Spinal cord (tissue), 10 donors: ENCODE results near the gene POFUT1. TPM values are rescaled to one million over a fixed set of nuclear protein-coding genes. Genes with fewer than 3 reads are reported as not detected.

Experiments used
- DNase-seq, 6 donors: peaks; one replicate each; pipeline versions ENCODE4 v3.0.0 to v3.0.0-alpha.2; 2013 to 2015; ENCODE audit warnings: low spot score in 6 of 6, low read depth in 4 of 6
- H3K27ac ChIP-seq: one replicate; pipeline ENCODE4 v1.5.1; 2013; ENCODE audit warnings: low read depth, low read length, control low read depth
- H3K27me3 ChIP-seq: one replicate; pipeline ENCODE4 v1.6.1; 2013; ENCODE audit warnings: low read length; ENCODE audit not compliant: control insufficient read depth, insufficient read depth
- H3K36me3 ChIP-seq: one replicate; pipeline ENCODE4 v1.6.1; 2013; ENCODE audit warnings: low read length; ENCODE audit not compliant: control insufficient read depth, insufficient read depth
- H3K4me1 ChIP-seq: one replicate; pipeline ENCODE4 v1.6.1; 2013; ENCODE audit warnings: low read length; ENCODE audit not compliant: control insufficient read depth, insufficient read depth
- H3K4me3 ChIP-seq: one replicate; pipeline ENCODE4 v1.5.1; 2013; ENCODE audit warnings: low read depth, low read length, control low read depth
- H3K9me3 ChIP-seq: one replicate; pipeline ENCODE4 v1.6.1; 2013; ENCODE audit warnings: low read length; ENCODE audit not compliant: control insufficient read depth, insufficient read depth
- WGBS: methylation state at CpG from one replicate; pipeline ENCODE4 v1.1.5; 2013; ENCODE audit warnings: missing lambda C conversion rate; ENCODE audit not compliant: insufficient coverage; 5-methylcytosine and 5-hydroxymethylcytosine counted together
- polyA plus RNA-seq, 2 donors: library from polyadenylated mRNA; unstranded; fragments of 120-200 nt; gene quantifications; one replicate each; pipeline ENCODE4 v1.2.1, GENCODE V29; 2013; ENCODE audit not compliant: insufficient read length in 2 of 2
- total RNA-seq, 2 donors: library from RNA; depleted of rRNA in 1 of 2; stranded (reverse); fragments of 120-200 nt in 1 of 2; fragments of >200 nt in 1 of 2; gene quantifications; one replicate each; pipeline versions ENCODE4 v1.2.3 to v1.2.4, GENCODE V29; 2013 to 2014
- donor health status: healthy.

The POFUT1 gene
- total and polyA plus RNA-seq, 4 donors = 21.3 to 32.9 (median 25.2) TPM

DNA sequence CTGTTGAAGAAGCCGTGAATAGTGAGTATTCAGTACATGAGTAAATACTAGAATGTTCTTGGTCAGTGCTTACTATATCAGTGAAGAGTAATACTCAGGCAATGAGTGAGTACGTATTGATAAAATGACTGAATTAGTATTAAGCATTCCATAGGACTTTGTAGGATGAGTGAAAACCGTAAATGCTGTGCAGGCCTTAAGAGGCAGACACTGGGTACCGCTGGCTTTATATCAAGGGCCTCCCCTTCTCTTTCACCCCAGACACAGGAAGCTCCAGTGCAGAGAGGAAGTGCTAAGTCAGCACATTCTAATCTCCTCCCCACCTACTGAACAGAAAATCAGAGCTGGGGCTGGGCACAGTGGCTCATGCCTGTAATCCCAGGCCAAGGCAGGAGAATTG lies 24.2 kb downstream of the POFUT1 start:
- 95% methylated on average over 3 of the region's 4 CpGs for WGBS
- Histone ChIP-seq H3K4me3 (no peak overlapping the region), H3K27me3 (no peaks in the 10 kb centered on the region), H3K36me3 (peaks cover 72% of the 10 kb centered on the region), H3K27ac (no peak overlapping the region), H3K4me1 (no peaks in the 10 kb centered on the region), H3K9me3 (no peaks in the 10 kb centered on the region)
- DNase-seq = no peak

DNA sequence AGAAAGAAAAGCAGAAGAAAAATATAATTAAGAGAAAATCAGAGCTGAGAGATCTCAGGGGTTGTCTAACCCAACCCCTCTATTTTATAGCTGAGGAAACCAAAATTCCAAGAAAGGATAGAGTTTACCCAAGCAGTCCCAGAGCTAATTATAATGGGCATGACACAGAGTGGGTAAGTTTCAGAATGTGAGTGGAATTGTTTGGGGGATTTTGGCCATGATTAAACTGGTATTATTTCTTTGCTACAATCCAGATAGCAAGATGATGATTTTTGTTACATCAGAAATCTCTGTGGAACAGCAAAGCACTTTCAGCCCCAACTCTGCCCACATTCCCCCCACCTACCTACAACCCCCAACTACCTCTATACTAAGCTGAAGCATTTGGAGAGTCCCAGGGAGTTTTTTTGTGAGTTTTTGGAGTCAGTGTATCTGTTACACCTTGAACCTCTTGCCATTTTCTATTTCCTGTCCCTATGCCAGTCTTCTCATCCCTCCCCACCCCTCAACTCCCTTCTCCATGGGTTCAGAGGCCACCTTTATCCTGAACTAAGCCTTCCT lies 24.7 kb downstream of the POFUT1 start:
- H3K4me1 ChIP-seq = no peaks in the 10 kb centered on the region
- no peak overlapping the region for H3K4me3 ChIP-seq
- no peak overlapping the region for H3K27ac ChIP-seq
- H3K9me3 ChIP-seq = no peaks in the 10 kb centered on the region
- no peak for DNase-seq
- H3K27me3 ChIP-seq = no peaks in the 10 kb centered on the region
- H3K36me3 ChIP-seq = peaks cover 68% of the 10 kb centered on the region

DNA sequence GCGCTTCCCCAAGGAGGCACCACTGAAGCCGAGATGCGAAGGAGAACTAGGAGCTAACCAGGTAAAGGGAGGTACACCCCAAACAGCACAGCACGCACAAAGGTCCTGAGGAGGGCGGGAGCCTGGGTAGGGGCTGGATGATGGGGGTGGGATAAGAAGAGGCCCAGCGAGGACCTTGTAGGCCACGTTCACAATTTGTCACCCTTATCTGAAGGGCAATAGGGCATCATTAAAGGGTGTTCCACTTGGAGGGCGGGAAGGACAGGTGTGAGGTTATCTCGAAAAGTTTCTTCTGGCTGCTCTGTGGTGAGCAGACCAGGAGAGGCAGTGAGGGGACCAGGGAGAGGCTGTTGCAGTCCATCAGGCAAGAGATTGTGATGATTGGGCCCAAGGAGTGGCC lies 25.6 kb downstream of the POFUT1 start:
- H3K4me1 ChIP-seq = no peaks in the 10 kb centered on the region
- DNase-seq = no peak
- H3K9me3 ChIP-seq = no peaks in the 10 kb centered on the region
- 99% methylated on average over 8 of the region's 9 CpGs for WGBS
- H3K27ac ChIP-seq = no peak overlapping the region
- no peak overlapping the region for H3K4me3 ChIP-seq
- no peaks in the 10 kb centered on the region for H3K27me3 ChIP-seq
- peaks cover 60% of the 10 kb centered on the region for H3K36me3 ChIP-seq

DNA sequence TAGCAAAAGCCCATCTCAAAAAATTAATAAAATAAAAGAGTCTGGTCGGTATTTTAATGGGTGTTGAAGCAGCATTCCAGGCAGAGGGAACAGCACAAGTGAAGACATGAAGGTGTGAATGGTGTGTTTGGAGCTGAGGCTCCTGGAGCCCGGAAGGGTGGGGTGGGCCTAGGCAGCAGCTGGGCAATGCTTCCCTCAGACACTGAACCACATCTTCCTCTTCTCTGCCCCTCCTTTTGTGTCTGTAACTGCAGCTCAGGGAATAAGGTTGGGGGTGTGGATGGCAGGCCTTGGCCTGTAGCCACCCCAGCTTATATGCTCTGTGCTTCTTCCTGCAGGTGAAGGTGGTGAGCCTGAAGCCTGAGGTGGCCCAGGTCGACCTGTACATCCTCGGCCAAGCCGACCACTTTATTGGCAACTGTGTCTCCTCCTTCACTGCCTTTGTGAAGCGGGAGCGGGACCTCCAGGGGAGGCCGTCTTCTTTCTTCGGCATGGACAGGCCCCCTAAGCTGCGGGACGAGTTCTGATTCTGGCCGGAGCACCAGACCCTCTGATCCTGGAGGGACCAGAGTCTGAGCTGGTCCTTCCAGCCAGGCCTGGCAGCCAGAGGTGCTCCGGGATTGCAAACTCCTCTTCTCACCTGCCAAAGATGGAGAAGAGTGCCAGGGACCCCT lies 26.6 kb downstream of the POFUT1 start:
- peaks cover 57% of the 10 kb centered on the region for H3K36me3 ChIP-seq
- no peak for DNase-seq
- H3K4me3 ChIP-seq = no peak overlapping the region
- H3K4me1 ChIP-seq = no peaks in the 10 kb centered on the region
- H3K27me3 ChIP-seq = no peaks in the 10 kb centered on the region
- whole genome bisulfite sequencing = 92% methylated on average over 13 of the region's 13 CpGs
- H3K27ac ChIP-seq = no peak overlapping the region
- no peaks in the 10 kb centered on the region for H3K9me3 ChIP-seq

DNA sequence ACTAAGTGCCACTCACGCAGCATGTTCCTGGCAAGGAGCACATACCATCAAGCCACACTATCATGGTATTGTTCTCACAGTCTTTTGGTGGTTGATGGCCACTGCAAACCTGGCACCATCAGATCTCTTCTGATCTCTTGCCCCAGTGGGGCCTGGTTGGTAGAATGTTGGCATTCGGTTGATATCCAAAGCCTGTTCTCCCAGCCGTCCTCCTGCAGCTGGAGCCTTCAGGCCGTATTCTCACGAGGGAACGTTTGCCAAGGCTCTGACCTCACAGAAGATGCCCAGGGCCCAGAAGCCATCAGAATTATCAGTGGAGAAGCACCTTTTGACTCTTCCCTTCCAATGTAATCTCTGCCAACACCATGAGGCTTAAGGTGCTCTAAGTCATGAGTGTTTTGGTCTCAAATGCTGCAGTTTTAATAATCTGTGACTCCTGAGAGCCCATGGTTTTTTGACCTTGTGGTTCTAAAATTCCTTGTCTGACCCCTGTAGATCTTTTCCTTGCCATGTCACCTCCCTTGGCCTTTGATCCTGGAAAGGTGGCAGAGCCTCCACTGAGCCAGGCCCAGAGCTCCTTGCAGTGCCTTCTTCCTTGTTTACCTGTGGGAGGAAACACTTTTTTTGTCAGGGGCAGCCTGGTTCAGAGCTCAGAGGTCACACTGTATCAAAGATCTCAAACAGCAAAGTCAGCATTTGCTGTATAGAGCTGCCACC lies 27.8 kb downstream of the POFUT1 start:
- Histone ChIP-seq H3K27ac (no peak overlapping the region), H3K36me3 (peaks cover 49% of the 10 kb centered on the region), H3K27me3 (no peaks in the 10 kb centered on the region), H3K9me3 (no peaks in the 10 kb centered on the region), H3K4me3 (no peak overlapping the region), H3K4me1 (no peaks in the 10 kb centered on the region)
- DNase-seq = no peak
- 91% methylated on average over 6 of the region's 6 CpGs for WGBS

DNA sequence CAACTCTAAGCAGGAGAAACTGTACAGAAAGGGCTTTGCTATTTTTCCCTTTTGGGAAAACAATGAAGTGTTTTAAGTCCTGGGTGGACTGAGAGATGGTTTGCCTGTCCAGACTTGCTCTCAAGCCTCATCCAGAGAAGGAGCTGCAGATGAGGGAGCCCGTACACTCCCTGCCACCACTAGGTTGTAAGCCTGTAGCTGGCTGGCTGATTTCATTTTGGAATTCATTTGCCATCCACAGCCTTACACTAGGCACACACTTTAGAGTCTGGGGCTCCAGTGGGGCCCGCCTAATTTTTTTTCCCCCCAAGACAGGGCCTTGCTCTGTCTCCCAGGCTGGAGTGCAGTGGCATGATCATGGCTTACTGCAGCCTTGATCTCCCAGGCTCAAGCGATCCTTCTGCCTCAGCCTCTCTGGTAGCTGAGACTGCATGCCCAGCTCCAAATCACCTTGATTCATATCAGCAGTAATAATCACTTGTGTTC lies 28.4 kb downstream of the POFUT1 start:
- Histone ChIP-seq H3K9me3 (no peaks in the 10 kb centered on the region), H3K4me3 (no peak overlapping the region), H3K27me3 (no peaks in the 10 kb centered on the region), H3K36me3 (peaks cover 43% of the 10 kb centered on the region), H3K4me1 (no peaks in the 10 kb centered on the region), H3K27ac (no peak overlapping the region)
- WGBS = 93% methylated on average over 3 of the region's 3 CpGs
- DNase-seq = no peak

DNA sequence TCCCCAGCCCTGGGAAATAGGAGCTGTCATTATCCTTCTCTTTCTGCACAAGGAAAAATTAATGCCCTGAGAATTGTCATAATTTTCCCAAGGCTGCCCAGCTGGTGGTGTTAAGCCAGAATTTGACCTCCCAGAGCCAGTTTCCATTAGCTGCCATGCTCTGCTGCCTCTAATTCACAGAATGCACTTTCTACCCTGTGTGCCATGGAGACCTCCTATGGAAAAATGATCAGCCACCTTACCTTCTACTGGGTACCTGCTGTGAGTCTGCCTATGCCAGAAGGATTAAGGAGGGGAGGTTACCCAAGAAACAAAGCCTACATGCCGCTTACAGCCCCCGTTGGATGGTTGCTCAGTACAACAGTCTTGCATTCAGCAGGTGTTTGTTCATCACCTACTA lies 29.1 kb downstream of the POFUT1 start:
- peak in 1 of 6 donors; percentile 35 for DNase-seq
- H3K4me3 ChIP-seq = no peak overlapping the region
- peaks cover 39% of the 10 kb centered on the region for H3K36me3 ChIP-seq
- WGBS = 67% methylated on average over 1 of the region's 2 CpGs
- no peaks in the 10 kb centered on the region for H3K27me3 ChIP-seq
- H3K27ac ChIP-seq = no peak overlapping the region
- no peaks in the 10 kb centered on the region for H3K4me1 ChIP-seq
- no peaks in the 10 kb centered on the region for H3K9me3 ChIP-seq

DNA sequence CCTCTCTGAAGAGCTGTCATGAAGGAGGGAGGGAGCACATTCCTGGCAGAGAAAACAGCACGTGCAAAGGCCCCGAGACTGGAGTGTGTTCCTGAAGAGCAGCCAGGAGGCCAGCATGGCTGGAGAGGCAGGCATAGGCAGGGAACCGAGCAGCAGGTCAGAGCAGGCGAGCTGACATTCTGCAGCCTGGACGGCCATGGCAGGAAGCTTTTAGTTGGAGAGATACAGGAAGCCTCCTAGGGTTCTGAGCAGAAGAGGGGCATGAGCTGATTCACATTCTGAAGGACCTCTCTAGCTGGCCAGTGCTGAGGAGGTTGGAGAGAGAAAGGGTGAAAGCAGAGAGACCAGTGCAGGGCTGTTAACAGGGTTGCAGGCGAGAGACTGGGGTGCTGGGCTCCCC lies 29.7 kb downstream of the POFUT1 start:
- no peaks in the 10 kb centered on the region for H3K4me1 ChIP-seq
- H3K4me3 ChIP-seq = no peak overlapping the region
- DNase-seq = no peak
- peaks cover 36% of the 10 kb centered on the region for H3K36me3 ChIP-seq
- H3K9me3 ChIP-seq = no peaks in the 10 kb centered on the region
- no peaks in the 10 kb centered on the region for H3K27me3 ChIP-seq
- WGBS = 89% methylated on average over 5 of the region's 6 CpGs
- no peak overlapping the region for H3K27ac ChIP-seq

DNA sequence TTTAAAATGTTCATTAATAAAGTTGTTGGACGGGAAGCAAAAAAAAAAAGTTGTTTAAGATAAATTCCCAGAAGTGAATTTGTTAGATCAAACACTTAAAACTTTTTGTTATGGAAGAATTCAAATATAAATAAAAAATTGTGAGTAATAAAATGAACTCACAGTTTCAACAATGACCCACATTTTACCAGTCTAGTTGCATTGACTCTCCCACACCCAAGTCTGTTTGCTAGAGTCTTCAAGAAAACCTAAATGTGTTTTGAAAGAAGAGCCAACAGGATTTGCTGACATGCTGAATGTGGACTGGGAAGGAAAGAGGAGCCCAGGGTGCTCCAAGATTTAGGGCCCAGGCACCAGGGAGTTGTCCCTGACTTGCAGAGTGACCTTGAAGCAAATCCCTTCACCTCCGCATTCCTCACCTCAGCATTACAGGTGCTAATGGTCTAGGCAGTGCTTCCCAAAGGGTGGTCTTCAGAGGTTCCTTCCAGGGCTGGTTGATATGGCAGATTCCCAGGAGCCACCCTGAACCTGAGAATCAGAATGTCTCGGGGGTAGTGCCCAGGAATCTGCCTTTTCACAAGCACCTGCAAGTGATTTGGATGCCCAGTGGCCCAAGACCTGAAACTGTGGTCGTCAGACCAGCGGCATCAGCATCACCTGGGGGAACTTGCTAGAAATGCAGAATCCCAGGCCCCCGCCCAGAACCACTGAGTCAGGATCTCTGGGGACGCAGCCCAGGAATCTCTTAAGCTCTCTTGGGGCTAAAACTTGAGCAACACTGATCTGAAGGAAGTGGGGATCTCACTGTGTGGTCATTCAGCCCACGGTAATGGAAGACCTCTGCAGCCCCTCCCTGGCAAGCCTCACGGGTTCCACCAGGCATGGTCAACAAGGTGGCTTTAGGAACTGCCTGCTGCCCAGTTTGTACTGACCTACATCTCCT lies 31.1 kb downstream of the POFUT1 start:
- H3K36me3 ChIP-seq = peaks cover 23% of the 10 kb centered on the region
- H3K9me3 ChIP-seq = no peaks in the 10 kb centered on the region
- H3K27me3 ChIP-seq = no peaks in the 10 kb centered on the region
- WGBS = 93% methylated on average over 6 of the region's 9 CpGs
- H3K4me3 ChIP-seq = no peak overlapping the region
- H3K4me1 ChIP-seq = no peaks in the 10 kb centered on the region
- no peak for DNase-seq
- H3K27ac ChIP-seq = no peak overlapping the region
